HG02623 (cell line): ENCODE data around the gene GCNT4.

Source experiments
- ATAC-seq: cut with Tn5 transposase; IDR thresholded peaks from one replicate; pipeline ENCODE4 v1.9.1; 2021; ENCODE audit warnings: moderate library complexity; ENCODE audit not compliant: unreplicated experiment

The GCNT4 gene

DNA sequence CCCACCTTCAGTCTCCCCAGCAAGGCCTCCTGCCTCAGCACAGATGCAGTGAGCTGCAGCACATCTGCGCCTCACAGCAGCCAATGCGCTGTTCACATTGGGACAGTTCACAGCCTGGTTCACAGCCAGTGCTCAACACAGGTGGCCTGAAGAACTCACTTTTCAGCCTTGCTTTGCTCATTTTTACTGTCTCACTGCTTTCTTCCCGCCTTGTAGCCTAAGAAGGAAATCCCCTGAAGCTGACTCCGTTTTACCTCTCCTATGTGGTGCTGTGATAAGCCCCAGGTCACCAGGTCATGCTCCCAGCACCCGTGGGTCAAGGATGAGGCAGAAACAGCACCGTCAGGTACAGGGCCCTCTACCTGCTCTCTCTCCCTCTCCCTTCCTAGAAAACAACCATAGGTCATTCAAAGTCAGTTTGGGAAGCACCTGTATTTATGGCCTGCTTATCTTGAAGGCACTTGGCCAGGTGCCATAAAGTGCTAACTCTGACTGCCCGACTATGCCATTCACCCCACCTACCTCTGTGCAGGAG is 1.1 kb downstream of the GCNT4 start:
- ATAC-seq, result no peak

DNA sequence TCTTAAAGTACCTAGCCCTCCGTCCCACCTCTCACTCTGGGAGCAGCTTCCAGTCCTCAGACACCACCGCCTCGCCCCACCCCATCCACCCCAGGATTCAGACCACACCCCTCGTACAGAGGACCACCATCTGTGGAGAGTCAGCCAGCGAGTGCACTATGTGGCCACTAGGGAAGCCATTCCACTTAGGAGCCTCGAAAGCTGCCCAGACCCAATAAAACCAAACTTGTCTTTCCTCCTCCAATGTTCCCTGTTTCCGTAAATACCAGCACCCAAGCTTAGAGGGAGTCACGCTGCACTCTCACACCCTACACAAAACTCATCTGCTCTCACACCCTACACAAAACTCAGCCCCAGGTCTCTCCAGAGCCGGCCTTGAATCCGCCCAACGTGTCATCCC is 1.9 kb downstream of the GCNT4 start:
- no peak for ATAC-seq

- ATAC-seq, result no peak
Observed at GRCh38 chr5:75049456-75050351, 2.7 kb downstream of the GCNT4 start.

- ATAC-seq, result peak; percentile 34
Observed at GRCh38 chr5:75048457-75048953, 3.9 kb downstream of the GCNT4 start.

DNA sequence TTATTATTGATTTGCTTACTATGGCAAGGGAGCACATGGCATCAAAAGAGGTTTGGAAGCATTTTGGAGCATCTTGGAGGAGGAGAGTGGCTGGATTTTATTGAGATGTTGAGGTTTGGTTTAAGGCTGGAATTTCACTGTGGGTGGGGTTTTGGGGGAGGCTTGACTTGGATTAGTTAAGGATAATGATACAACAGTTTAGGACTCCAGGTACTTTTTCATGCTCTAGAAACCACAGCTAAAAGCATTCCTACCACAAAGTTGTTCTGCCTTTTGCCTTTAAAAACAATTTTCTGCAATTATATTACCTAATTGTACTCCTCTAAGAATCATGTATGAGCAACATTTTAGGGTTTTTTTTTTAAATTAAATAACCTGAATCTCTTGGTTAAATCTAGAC is 5.0 kb downstream of the GCNT4 start:
- ATAC-seq, result no peak

DNA sequence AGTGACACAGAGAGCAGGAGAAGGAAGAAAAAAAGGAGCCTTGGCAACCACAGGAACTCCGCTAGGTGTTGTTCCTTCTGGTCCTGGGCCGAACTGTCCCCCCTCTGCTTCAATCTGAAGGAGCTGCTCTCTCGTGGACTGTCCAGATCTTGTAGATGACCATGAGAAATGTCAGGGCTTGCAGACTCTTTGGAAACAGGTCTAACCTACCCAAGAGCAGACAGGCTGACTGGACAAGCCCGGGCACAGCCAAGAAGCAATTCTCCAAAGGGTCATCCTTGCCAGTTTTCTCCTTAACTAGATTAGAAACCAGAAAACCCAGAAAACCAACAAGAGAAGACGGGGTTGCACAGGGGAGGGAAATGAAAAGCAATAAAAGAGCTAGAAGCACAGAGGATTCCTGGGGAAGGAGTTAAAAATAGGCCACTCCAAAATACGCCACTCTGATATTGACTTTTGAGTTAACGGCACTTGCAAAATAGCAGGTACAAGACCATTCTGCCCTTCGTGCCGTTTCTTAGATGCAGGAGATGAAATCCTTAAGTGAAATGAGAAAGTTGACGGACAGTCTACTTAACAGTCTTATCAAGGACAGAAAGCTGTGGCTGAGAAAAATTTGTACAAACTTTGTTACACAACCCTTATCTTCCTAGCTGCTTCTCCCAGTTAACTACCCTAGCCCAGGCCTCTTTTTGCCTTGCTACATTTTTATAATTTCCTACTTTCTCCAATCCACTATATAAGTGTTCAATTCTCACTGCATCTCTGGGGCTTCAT is 5.8 kb downstream of the GCNT4 start:
- ATAC-seq, result no peak

- ATAC-seq, result no peak
Observed at GRCh38 chr5:75045071-75045470, 7.3 kb downstream of the GCNT4 start.

DNA sequence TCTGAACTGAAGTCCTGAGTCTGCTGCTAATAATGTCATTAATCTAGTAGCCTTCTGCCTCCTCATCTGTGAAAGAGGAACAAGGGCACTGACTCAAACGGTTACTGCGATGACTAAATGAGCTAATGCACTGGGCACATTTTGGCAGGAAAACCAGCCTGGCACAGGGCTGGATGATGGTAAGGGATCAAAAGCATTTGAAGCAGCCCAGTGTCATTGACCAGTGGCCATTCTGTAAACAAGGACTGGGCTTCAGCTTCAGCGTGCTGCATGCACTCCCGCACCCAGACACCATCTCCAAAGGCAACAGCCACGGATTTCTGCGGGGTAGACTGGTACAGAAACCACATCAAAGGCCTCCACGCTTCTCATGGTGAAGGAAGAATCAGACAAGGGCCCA is 8.0 kb downstream of the GCNT4 start:
- ATAC-seq, result no peak

GRCh38 chr5:75043633-75044264 is 8.6 kb downstream of the GCNT4 start:
- no peak for ATAC-seq

- ATAC-seq, result no peak
Observed at GRCh38 chr5:75042522-75042921, 9.8 kb downstream of the GCNT4 start.

GRCh38 chr5:75040973-75041372 is 11.4 kb downstream of the GCNT4 start:
- no peak for ATAC-seq

GRCh38 chr5:75037106-75037505 is 15.3 kb downstream of the GCNT4 start:
- no peak for ATAC-seq

DNA sequence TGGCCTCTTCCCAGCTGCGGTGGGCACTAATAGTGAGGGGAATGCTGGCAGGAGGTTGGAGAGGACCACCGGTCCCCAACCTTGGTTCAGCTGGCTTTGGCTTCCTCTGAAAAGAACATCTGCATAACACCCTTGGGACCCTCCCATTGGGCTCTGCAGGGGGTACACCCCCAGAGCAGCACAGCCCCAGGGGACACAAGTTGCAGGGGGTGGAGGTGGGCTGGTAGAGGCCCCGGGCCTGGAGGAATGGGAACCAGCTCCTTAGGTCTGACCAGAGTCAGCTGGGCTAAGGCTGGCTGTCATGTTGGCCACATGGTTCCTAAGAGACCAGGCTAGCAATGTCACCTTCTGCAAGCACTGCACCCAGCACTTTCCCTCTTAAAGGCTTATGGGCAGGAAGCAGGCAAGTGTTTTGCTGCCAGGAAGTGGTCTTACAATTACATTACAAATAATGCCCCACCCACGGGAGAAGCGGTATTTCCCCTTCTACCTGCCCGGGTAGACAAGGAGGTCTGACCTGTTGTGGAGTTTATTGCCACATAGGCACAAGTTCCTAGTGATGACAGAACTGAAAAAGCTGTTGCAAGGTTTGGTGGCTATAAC is 18.1 kb downstream of the GCNT4 start:
- no peak for ATAC-seq

DNA sequence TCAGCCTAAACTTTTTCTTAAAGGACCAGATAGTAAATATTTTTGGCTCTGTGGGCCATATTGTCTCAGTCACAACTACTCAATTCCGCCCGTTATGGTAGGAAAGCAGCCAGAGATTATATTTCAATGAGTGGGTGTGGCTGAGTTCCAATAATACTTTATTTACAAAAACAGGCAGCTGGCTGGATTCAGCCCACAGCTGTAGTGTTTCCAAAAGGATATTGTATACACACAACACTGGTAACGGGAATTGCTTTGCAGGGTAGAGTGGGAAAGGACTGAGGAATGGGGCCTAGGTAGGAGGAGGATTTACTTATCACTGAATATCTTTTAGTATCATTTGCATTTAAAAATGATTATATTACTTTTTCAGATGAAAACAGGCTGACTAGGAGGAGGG is 21.0 kb downstream of the GCNT4 start:
- ATAC-seq, result no peak

DNA sequence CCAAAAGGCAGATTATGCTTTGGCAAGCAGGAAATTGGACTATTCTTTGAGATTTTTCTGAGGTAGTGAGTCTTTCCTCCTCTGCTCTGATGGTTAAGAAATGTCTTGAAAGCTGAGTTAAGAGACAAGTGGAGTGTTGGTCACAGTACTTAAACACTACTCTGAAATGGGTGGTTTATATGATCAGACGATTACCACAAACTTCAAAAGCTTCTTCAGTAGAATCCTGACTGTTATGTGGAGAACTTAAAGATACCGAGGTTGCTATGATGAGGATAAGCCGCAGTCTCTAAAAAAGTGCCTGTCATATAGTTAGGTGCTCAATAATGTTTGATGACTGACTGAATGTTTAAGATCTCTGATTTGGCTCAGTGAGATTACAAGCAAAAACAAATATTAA is 24.3 kb downstream of the GCNT4 start:
- no peak for ATAC-seq

DNA sequence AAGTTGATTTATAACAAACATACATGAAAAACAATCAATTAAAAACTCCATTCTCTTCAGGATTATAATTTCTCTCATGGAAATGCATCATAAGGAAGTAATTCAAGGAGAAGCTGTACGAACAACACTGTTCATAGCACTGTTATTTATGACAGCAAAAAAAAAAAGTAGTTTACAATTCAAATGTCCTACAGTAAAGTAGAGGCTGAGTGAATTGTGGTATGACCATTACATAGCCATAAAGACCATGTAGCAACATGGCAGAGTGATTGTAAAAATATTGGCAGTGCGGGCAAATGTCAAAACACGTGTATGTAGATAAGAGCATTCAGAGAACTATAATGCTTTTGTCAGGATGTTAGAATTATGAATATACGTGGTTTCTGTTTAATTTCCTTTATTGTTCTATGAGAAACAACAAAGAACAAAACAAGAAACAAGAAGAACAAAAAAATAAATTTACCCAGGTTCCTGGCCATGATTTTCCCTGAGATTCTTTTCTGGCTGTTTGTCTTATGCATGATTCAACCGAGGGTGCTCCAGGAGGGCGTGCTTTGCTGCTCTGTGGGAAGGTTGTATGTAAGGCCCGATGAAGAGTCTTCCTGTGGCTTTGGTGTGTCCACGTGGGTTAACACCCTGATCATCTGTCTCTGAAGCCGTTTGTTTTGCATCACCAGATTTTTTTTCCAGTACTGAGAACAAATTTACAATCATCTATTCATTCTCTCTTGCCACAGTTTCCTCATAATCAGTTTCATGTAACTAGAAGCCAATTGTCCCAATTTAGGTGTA is 28.8 kb downstream of the GCNT4 start:
- no peak for ATAC-seq

GRCh38 chr5:75021800-75022199 is 30.6 kb downstream of the GCNT4 start:
- no peak for ATAC-seq

- no peak for ATAC-seq
Observed at GRCh38 chr5:75021219-75021618, 31.1 kb downstream of the GCNT4 start.

- no peak for ATAC-seq
Observed at GRCh38 chr5:75020016-75020656, 32.2 kb downstream of the GCNT4 start.
